H9 (cell line): ENCODE measurements around the gene LPCAT2. TPM values are rescaled to one million over a fixed set of nuclear protein-coding genes. Genes with fewer than 3 reads are reported as not detected.

Source experiments
- DNase-seq: peaks from one replicate; pipeline ENCODE4 v3.0.0-alpha.2; 2017
- H2AFZ ChIP-seq: one replicate; pipeline ENCODE4 v1.6.1; 2013; ENCODE audit warnings: mild to moderate bottlenecking, low read length, control low read depth, moderate library complexity
- H2AK5ac ChIP-seq: 2 replicates; pipeline ENCODE4 v1.6.1; 2013; ENCODE audit warnings: low read length, control low read depth, mixed read lengths; ENCODE audit not compliant: insufficient read length
- H2BK120ac ChIP-seq: one replicate; pipeline ENCODE4 v1.6.1; 2013; ENCODE audit warnings: low read depth, mild to moderate bottlenecking, low read length, control low read depth, inconsistent platforms; ENCODE audit not compliant: poor library complexity, severe bottlenecking
- H2BK12ac ChIP-seq: 2 replicates; pipeline ENCODE4 v1.6.1; 2013; ENCODE audit warnings: low read length, control low read depth, mixed read lengths, low read depth; ENCODE audit not compliant: insufficient read length
- H2BK15ac ChIP-seq: 2 replicates; pipeline ENCODE4 v1.6.1; 2013; ENCODE audit warnings: low read depth, low read length, control low read depth
- H2BK20ac ChIP-seq: one replicate; pipeline ENCODE4 v1.6.1; 2013; ENCODE audit warnings: low read depth, mild to moderate bottlenecking, low read length, control low read depth, inconsistent platforms; ENCODE audit not compliant: poor library complexity, severe bottlenecking
- H2BK5ac ChIP-seq: 2 replicates; pipeline ENCODE4 v1.6.1; 2013; ENCODE audit warnings: low read length, control low read depth, mixed read lengths; ENCODE audit not compliant: insufficient read length
- H3K14ac ChIP-seq: 2 replicates; pipeline ENCODE4 v1.6.1; 2013; ENCODE audit warnings: low read length, control low read depth; ENCODE audit not compliant: insufficient read depth
- H3K18ac ChIP-seq: 2 replicates; pipeline ENCODE4 v1.6.1; 2013; ENCODE audit warnings: low read depth, mild to moderate bottlenecking, mixed read lengths, low read length, control low read depth; ENCODE audit not compliant: insufficient read length
- H3K23ac ChIP-seq: 2 replicates; pipeline ENCODE4 v1.6.1; 2013; ENCODE audit warnings: low read length, control low read depth, mixed read lengths, low read depth; ENCODE audit not compliant: insufficient read length
- H3K23me2 ChIP-seq: 2 replicates; pipeline ENCODE4 v1.6.1; 2013; ENCODE audit warnings: low read depth, mild to moderate bottlenecking, mixed read lengths, low read length, control low read depth; ENCODE audit not compliant: insufficient read length, poor library complexity, severe bottlenecking
- H3K27ac ChIP-seq: 2 replicates; pipeline ENCODE4 v1.5.1; 2013; ENCODE audit warnings: low read length, control low read depth, mixed read lengths, low read depth; ENCODE audit not compliant: insufficient read length
- H3K27me3 ChIP-seq: 2 replicates; pipeline ENCODE4 v1.6.1; 2013; ENCODE audit warnings: low read length, control low read depth, inconsistent platforms; ENCODE audit not compliant: insufficient read depth
- H3K4ac ChIP-seq: 2 replicates; pipeline ENCODE4 v1.6.1; 2013; ENCODE audit warnings: low read depth, mild to moderate bottlenecking, control low read depth, inconsistent platforms, low read length, moderate library complexity
- H3K4me1 ChIP-seq: 2 replicates; pipeline ENCODE4 v1.6.1; 2013; ENCODE audit warnings: low read length, control low read depth, inconsistent platforms; ENCODE audit not compliant: insufficient read depth
- H3K4me2 ChIP-seq: 2 replicates; pipeline ENCODE4 v1.6.1; 2013; ENCODE audit warnings: low read length, control low read depth, mixed read lengths; ENCODE audit not compliant: insufficient read length, insufficient read depth
- H3K56ac ChIP-seq: 2 replicates; pipeline ENCODE4 v1.6.1; 2013; ENCODE audit warnings: low read depth, mild to moderate bottlenecking, mixed read lengths, low read length, control low read depth; ENCODE audit not compliant: insufficient read length
- H3K79me1 ChIP-seq: 2 replicates; pipeline ENCODE4 v1.6.1; 2013; ENCODE audit warnings: low read depth, mild to moderate bottlenecking, moderate library complexity, low read length, control low read depth, inconsistent platforms; ENCODE audit not compliant: insufficient read depth, poor library complexity, severe bottlenecking
- H3K79me2 ChIP-seq: 2 replicates; pipeline ENCODE4 v1.6.1; 2013; ENCODE audit warnings: low read length, control low read depth, inconsistent platforms; ENCODE audit not compliant: insufficient read depth
- H3K9ac ChIP-seq: 2 replicates; pipeline ENCODE4 v1.6.1; 2013; ENCODE audit warnings: low read length, control low read depth, mixed read lengths; ENCODE audit not compliant: insufficient read length; ENCODE audit errors: extremely low read depth
- H3K9me3 ChIP-seq: one replicate; pipeline ENCODE4 v1.6.1; 2013; ENCODE audit warnings: low read depth, low read length, inconsistent platforms; ENCODE audit not compliant: control insufficient read depth
- H3T11ph ChIP-seq: one replicate; pipeline ENCODE4 v1.6.1; 2013; ENCODE audit warnings: mild to moderate bottlenecking, low read length, control low read depth, inconsistent platforms
- H4K20me1 ChIP-seq: one replicate; pipeline ENCODE4 v1.6.1; 2013; ENCODE audit not compliant: control insufficient read depth, insufficient read length, insufficient read depth
- H4K5ac ChIP-seq: 2 replicates; pipeline ENCODE4 v1.6.1; 2013; ENCODE audit warnings: low read depth, mild to moderate bottlenecking, mixed read lengths, low read length, control low read depth; ENCODE audit not compliant: insufficient read length
- H4K8ac ChIP-seq: replicated peaks from 2 replicates; pipeline ENCODE4 v1.6.1; 2013; ENCODE audit warnings: low read length, control low read depth, mixed read lengths, low read depth; ENCODE audit not compliant: insufficient read length
- H4K91ac ChIP-seq: 2 replicates; pipeline ENCODE4 v1.6.1; 2013; ENCODE audit warnings: low read depth, mild to moderate bottlenecking, moderate library complexity, mixed read lengths, low read length, control low read depth; ENCODE audit not compliant: insufficient read length
- H3K27ac Mint-ChIP-seq, 3 experiments: 2 replicates in 2 of 3; 3 replicates in 1 of 3; pipeline ENCODE4 v1.8.0; 2020 to 2021; ENCODE audit warnings: mixed read lengths in 3 of 3, mild to moderate bottlenecking in 1 of 3, moderate library complexity in 1 of 3
- H3K27me3 Mint-ChIP-seq: 2 replicates; pipeline ENCODE4 v1.8.0; 2021; ENCODE audit warnings: low read depth, mild to moderate bottlenecking, moderate library complexity, mixed read lengths
- H3K36me3 Mint-ChIP-seq, 3 experiments: 2 replicates in 2 of 3; 3 replicates in 1 of 3; pipeline ENCODE4 v1.8.0; 2020 to 2021; ENCODE audit warnings: low read depth in 3 of 3, mixed read lengths in 3 of 3; ENCODE audit not compliant: insufficient read depth in 1 of 3
- H3K4me1 Mint-ChIP-seq, 2 experiments: 2 replicates each; pipeline ENCODE4 v1.8.0; 2020; ENCODE audit warnings: mixed read lengths in 2 of 2
- H3K4me3 Mint-ChIP-seq, 2 experiments: 2 replicates in 1 of 2; 3 replicates in 1 of 2; pipeline ENCODE4 v1.8.0; 2020 to 2021; ENCODE audit warnings: mild to moderate bottlenecking in 2 of 2, mixed read lengths in 2 of 2, moderate library complexity in 1 of 2
- H3K9me3 Mint-ChIP-seq, 2 experiments: 2 replicates in 1 of 2; 3 replicates in 1 of 2; pipeline ENCODE4 v1.8.0; 2020; ENCODE audit warnings: mild to moderate bottlenecking in 2 of 2, mixed read lengths in 2 of 2, moderate library complexity in 1 of 2
- CTCF ChIP-seq: fragments of 200-600 bp; sonication (generic); conservative IDR thresholded peaks from 3 replicates; pipeline ENCODE4 v1.8.0; 2021; ENCODE audit warnings: antibody characterized with exemption, mild to moderate bottlenecking
- WGBS: extraction: QIAGEN DNeasy Blood & Tissue Kit; methylation state at CpG from one replicate; pipeline ENCODE4 v1.1.7; 2013; ENCODE audit warnings: missing lambda C conversion rate, low lambda C conversion rate, mixed read lengths; ENCODE audit not compliant: insufficient read length; ENCODE audit errors: extremely low coverage; 5-methylcytosine and 5-hydroxymethylcytosine counted together
- total RNA-seq: library from RNA; stranded (reverse); gene quantifications from 2 replicates; pipeline ENCODE4 v1.2.1, GENCODE V29; 2021

Gene LPCAT2
- total RNA-seq, 1 experiment from 2014 or later: 2.8 TPM

- no peaks in the 10 kb centered on the region for H3K9me3 Mint-ChIP-seq
- Histone ChIP-seq H3K9me3 (no peaks in the 10 kb centered on the region), H3K23me2 (no peaks in the 10 kb centered on the region), H2BK5ac (no peak overlapping the region), H2BK15ac (no peak overlapping the region), H2AK5ac (no peak overlapping the region), H3K18ac (no peak overlapping the region), H2BK20ac (no peak overlapping the region), H4K20me1 (no peaks in the 10 kb centered on the region), H3K4ac (no peak overlapping the region), H3K14ac (no peak overlapping the region), H3K4me1 (no peaks in the 10 kb centered on the region), H4K5ac (no peak overlapping the region), H3K79me1 (no peaks in the 10 kb centered on the region), H2BK12ac (no peak overlapping the region), H3K79me2 (no peaks in the 10 kb centered on the region), H4K8ac (no peak overlapping the region), H3K4me2 (no peak overlapping the region), H3K27ac (no peak overlapping the region), H2AFZ (no peak overlapping the region), H3K9ac (no peak overlapping the region), H3K23ac (no peak overlapping the region), H3K56ac (no peak overlapping the region), H3T11ph (no peak overlapping the region), H3K27me3 (no peaks in the 10 kb centered on the region), H4K91ac (no peak overlapping the region), H2BK120ac (no peak overlapping the region)
- no peaks in the 10 kb centered on the region for H3K27me3 Mint-ChIP-seq
- WGBS: no CpG with 5 or more reads among the region's 3 CpGs
- H3K4me3 Mint-ChIP-seq: no peak overlapping the region
- TF ChIP-seq CTCF: no peak
- peaks cover 0 to 2% (median 2%) of the 10 kb centered on the region in 3 experiments; a peak in 3 of 7 replicates for H3K36me3 Mint-ChIP-seq
- H3K4me1 Mint-ChIP-seq: no peaks in the 10 kb centered on the region
- DNase-seq: no peak
- no peak overlapping the region for H3K27ac Mint-ChIP-seq
These were observed 69.0 kb downstream of the LPCAT2 start for GRCh38 chr16:55577887-55578286.
